Activated T-cell treated with anti-CD3 and anti-CD28 coated beads, Interleukin-2, amount 50 U/mL, for 4 hours (primary cell): Measurements from ENCODE around the gene GALR1. TPM values are rescaled to one million over a fixed set of nuclear protein-coding genes. Genes with fewer than 3 reads are reported as not detected.

Experiments used
- ATAC-seq, 2 donors: fragments of 200-7000 bp; cut with Tn5 transposase; one replicate each; pipeline ENCODE4 v1.10.0; 2021
- DNase-seq: peaks from one replicate; pipeline ENCODE4 v3.0.0-alpha.2; 2020
- H3K27me3 Mint-ChIP-seq: one replicate; pipeline ENCODE4 v1.8.0; 2021; ENCODE audit warnings: low read depth, mixed read lengths
- H3K36me3 Mint-ChIP-seq: one replicate; pipeline ENCODE4 v1.8.0; 2022; ENCODE audit warnings: mixed read lengths; ENCODE audit not compliant: insufficient read depth
- H3K4me1 Mint-ChIP-seq: one replicate; pipeline ENCODE4 v1.8.0; 2021; ENCODE audit warnings: low read depth, mixed read lengths
- H3K4me3 Mint-ChIP-seq: one replicate; pipeline ENCODE4 v1.8.0; 2021; ENCODE audit warnings: mild to moderate bottlenecking, moderate library complexity, mixed read lengths
- H3K9me3 Mint-ChIP-seq: one replicate; pipeline ENCODE4 v1.8.0; 2021; ENCODE audit warnings: mixed read lengths
- total RNA-seq, 3 donors: library from RNA; stranded (reverse); gene quantifications; one replicate each; pipeline ENCODE4 v1.2.1, GENCODE V29; 2021

The GALR1 gene
- total RNA-seq, 3 donors from 2014 or later, result not detected

DNA sequence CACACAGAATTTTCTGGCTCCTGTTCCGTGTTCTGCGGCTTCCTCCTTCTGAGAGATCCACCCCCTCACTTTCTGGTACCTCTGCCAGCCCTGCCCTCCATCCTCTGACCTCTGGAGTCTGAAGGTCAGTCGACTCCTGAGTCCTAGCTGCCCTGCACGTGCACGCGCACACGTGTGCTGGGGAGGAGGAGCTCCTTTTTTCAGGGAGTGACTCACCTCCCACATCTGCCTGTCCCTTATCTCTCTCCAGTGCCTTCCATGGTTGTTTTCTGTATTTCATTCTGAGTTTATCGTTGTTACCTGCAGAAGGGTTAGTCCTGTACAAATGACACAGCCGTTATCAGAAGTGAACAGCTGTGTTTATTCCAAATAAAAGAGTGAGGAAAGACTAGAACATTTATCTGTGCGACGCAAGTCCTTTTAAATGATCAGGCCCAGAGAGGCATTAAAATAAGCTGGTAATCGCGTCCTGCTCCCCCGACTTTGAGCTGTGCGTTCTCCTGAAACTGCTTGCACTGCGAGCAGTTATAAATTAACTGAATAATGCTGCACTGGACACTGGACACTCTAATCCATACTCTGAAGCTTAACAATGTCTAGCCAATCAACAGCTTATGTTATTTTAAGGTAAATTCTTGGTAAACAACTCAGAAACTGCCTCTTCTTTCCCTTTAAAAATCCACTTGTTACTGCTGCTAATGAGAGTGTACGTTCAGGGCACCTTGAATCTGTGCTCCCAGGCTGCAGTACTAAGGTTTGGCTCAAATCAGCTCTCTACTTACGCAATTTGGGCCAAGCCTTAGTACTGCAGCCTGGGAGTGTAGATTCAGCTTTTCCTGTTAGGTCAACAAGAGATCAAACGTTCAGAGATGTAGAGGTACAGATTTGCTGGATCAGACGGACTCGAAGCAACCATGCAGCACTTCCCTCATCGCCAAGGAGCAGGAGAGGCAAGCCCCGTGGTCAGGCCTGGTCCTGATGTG is 72.5 kb downstream of the GALR1 start:
- Mint-ChIP-seq H3K27me3 (peaks cover 26% of the 10 kb centered on the region), H3K36me3 (no peaks in the 10 kb centered on the region), H3K9me3 (no peaks in the 10 kb centered on the region), H3K4me3 (no peak overlapping the region), H3K4me1 (no peaks in the 10 kb centered on the region)
- no peak for ATAC-seq
- DNase-seq, result no peak

- Mint-ChIP-seq H3K4me1 (no peaks in the 10 kb centered on the region), H3K4me3 (no peak overlapping the region), H3K9me3 (no peaks in the 10 kb centered on the region), H3K27me3 (peaks cover 27% of the 10 kb centered on the region), H3K36me3 (no peaks in the 10 kb centered on the region)
- DNase-seq (no peak), ATAC-seq (no peak)
Observed at GRCh38 chr18:77323640-77324299, 74.1 kb downstream of the GALR1 start.

Other genes starting within 250 kb of the GALR1 start
- 10 to 100 TPM; 28.1 to 32.9 (median 32.3) TPM for gene MBP, start 117.1 kb upstream of the GALR1 start, total RNA-seq